ENCODE results near the gene DNAH2.
A peak's percentile ranks its signal among the peaks of the same experiment; 100 is the strongest.

DNAH2 gene

GRCh38 chr17:7702776-7703175 lies 14.8 kb upstream of the DNAH2 start:
- DNase-seq (ENCODE audit: low spot score), result no peak

GRCh38 chr17:7703584-7704479 lies 13.7 kb upstream of the DNAH2 start:
- DNase-seq (ENCODE audit: low spot score), result peak; percentile 35

- no peak for DNase-seq (ENCODE audit: low spot score)
Observed at GRCh38 chr17:7704601-7705268, 12.8 kb upstream of the DNAH2 start, which contains the start of gene EFNB3. Gene EFNB3, plus strand, starts transcription at chr17:7705202. Its CDS starts 397 bp downstream, at chr17:7705599.

GRCh38 chr17:7705269-7706255 lies 12.0 kb upstream of the DNAH2 start:
- no peak for DNase-seq (ENCODE audit: low spot score)

- DNase-seq (ENCODE audit: low spot score), result no peak
Observed at GRCh38 chr17:7706631-7707354, 10.8 kb upstream of the DNAH2 start.

- DNase-seq (ENCODE audit: low spot score), result no peak
Observed at GRCh38 chr17:7707446-7707845, 10.1 kb upstream of the DNAH2 start.

GRCh38 chr17:7707858-7708750 lies 9.4 kb upstream of the DNAH2 start:
- DNase-seq (ENCODE audit: low spot score), result no peak

GRCh38 chr17:7709031-7709430 lies 8.5 kb upstream of the DNAH2 start:
- DNase-seq (ENCODE audit: low spot score), result no peak

GRCh38 chr17:7710301-7710700 lies 7.2 kb upstream of the DNAH2 start:
- no peak for DNase-seq (ENCODE audit: low spot score)

- DNase-seq (ENCODE audit: low spot score), result peak; percentile 34
Observed at GRCh38 chr17:7711051-7711755, 6.3 kb upstream of the DNAH2 start.

- DNase-seq (ENCODE audit: low spot score), result no peak
Observed at GRCh38 chr17:7712111-7712771, 5.3 kb upstream of the DNAH2 start.

GRCh38 chr17:7713782-7714181 lies 3.8 kb upstream of the DNAH2 start:
- no peak for DNase-seq (ENCODE audit: low spot score)

GRCh38 chr17:7714721-7715594 lies 2.6 kb upstream of the DNAH2 start:
- DNase-seq (ENCODE audit: low spot score), result no peak

GRCh38 chr17:7715936-7716886 lies 1.3 kb upstream of the DNAH2 start:
- DNase-seq (ENCODE audit: low spot score), result no peak

- DNase-seq (ENCODE audit: low spot score), result no peak
Observed at GRCh38 chr17:7717756-7718350, 309 bp downstream of the DNAH2 start.

GRCh38 chr17:7719661-7720060 lies 2.1 kb downstream of the DNAH2 start:
- DNase-seq (ENCODE audit: low spot score), result no peak

- no peak for DNase-seq (ENCODE audit: low spot score)
Observed at GRCh38 chr17:7720125-7720524, 2.6 kb downstream of the DNAH2 start.
